Cortex of kidney (tissue), 1 donor: ENCODE data around the gene ZNF319.

ENCODE experiments used
- DNase-seq: peaks from one replicate; lab custom pipeline; 2025; lab: John Stamatoyannopoulos, UW

Gene ZNF319

GRCh38 chr16:57977418-57978069 is 22.9 kb downstream of the ZNF319 start:
- no peak for DNase-seq

- no peak for DNase-seq
These were observed 24.1 kb downstream of the ZNF319 start for GRCh38 chr16:57976331-57976796.

GRCh38 chr16:57972306-57972705 is 28.2 kb downstream of the ZNF319 start:
- no peak for DNase-seq

GRCh38 chr16:57971848-57972247 is 28.6 kb downstream of the ZNF319 start:
- no peak for DNase-seq

GRCh38 chr16:57970970-57971369 is 29.5 kb downstream of the ZNF319 start, which contains the start of gene CNGB1:
Gene CNGB1, minus strand, starts transcription at chr16:57971128. Its CDS starts 3,842 bp downstream, at chr16:57967286.
- no peak for DNase-seq

- DNase-seq, result no peak
These were observed 30.2 kb downstream of the ZNF319 start for GRCh38 chr16:57970319-57970718.

GRCh38 chr16:57969451-57970123 is 30.9 kb downstream of the ZNF319 start:
- DNase-seq, result no peak

- DNase-seq, result no peak
These were observed 32.6 kb downstream of the ZNF319 start for GRCh38 chr16:57967916-57968315.

- DNase-seq, result no peak
These were observed 33.5 kb downstream of the ZNF319 start for GRCh38 chr16:57966986-57967385.

GRCh38 chr16:57966204-57966771 is 34.2 kb downstream of the ZNF319 start:
- DNase-seq, result no peak

GRCh38 chr16:57964157-57964700 is 36.2 kb downstream of the ZNF319 start:
- no peak for DNase-seq

- DNase-seq, result no peak
These were observed 37.7 kb downstream of the ZNF319 start for GRCh38 chr16:57962756-57963155.

- no peak for DNase-seq
These were observed 38.4 kb downstream of the ZNF319 start for GRCh38 chr16:57962046-57962445.

GRCh38 chr16:57961538-57961937 is 38.9 kb downstream of the ZNF319 start:
- DNase-seq, result no peak

- DNase-seq, result no peak
These were observed 39.5 kb downstream of the ZNF319 start for GRCh38 chr16:57960826-57961472.

- no peak for DNase-seq
These were observed 40.2 kb downstream of the ZNF319 start for GRCh38 chr16:57960310-57960709.

GRCh38 chr16:57959804-57960203 is 40.7 kb downstream of the ZNF319 start:
- no peak for DNase-seq

- no peak for DNase-seq
These were observed 41.4 kb downstream of the ZNF319 start for GRCh38 chr16:57959121-57959520.

GRCh38 chr16:57958544-57958943 is 41.9 kb downstream of the ZNF319 start:
- no peak for DNase-seq

GRCh38 chr16:57957673-57958392 is 42.6 kb downstream of the ZNF319 start:
- no peak for DNase-seq

GRCh38 chr16:57956924-57957672 is 43.4 kb downstream of the ZNF319 start:
- no peak for DNase-seq
